ENCODE results near the gene CCDC167. TPM values are rescaled to one million over a fixed set of nuclear protein-coding genes. Genes with fewer than 3 reads are reported as not detected.

The CCDC167 gene
- total RNA-seq, 4 donors from 2014 or later: 16.4 to 77.8 (median 41.6) TPM

DNA sequence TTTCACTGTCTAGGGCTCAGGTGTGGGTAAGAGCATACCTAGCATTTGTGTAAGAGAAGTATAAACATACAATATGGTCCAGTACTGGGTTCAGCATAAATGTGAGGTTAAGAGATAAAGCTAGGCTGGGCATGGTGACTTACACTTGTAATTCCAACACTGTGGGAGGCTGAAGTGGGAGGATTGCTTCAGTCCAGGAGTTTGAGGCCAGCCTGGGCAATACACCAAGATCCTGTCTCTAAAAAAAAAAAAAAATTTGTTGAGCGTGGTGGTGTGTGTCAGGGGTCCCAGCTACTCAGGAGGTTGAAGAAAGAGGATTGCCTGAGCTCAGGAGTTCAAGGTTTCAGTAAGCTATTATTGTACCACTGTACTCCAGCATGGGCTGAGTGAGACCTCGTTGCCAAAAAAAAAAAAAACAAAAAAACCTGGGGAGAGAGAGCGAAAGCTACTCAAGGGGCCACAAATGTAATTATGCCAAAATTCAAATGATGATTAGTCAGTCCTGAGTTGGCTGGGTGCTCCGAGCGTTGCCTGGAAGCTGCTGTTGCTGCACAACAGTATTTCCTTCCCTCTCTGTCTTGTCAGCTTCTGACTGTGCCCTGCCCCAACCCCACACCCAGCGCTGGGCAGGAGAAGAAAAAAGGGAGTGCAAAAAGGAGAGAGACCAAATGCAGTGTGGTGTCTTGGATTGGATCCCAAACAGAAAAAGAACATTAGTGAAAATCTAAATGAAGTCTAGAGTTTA is 42.7 kb downstream of the CCDC167 start:
- Histone ChIP-seq H3K27me3 (no peaks in the 10 kb centered on the region), H3K9me3 (no peaks in the 10 kb centered on the region), H3K4me1 (peaks cover 0 to 21% (median 14%) of the 10 kb centered on the region in 3 donors), H3K36me3 (peaks cover 5 to 98% (median 30%) of the 10 kb centered on the region in 3 donors), H3K27ac (no peak overlapping the region), H3K4me3 (no peak overlapping the region)
- intact Hi-C loops (cut with DNase I): no loop called here
- WGBS, 2 donors: 21 to 42% methylated on average over 6 of the region's 6 CpGs
- no peak for DNase-seq
- TF ChIP-seq POLR2A (IDR thresholded peaks at IDR 0.05) (no peak), CTCF (IDR thresholded peaks at IDR 0.05) (no peak)

DNA sequence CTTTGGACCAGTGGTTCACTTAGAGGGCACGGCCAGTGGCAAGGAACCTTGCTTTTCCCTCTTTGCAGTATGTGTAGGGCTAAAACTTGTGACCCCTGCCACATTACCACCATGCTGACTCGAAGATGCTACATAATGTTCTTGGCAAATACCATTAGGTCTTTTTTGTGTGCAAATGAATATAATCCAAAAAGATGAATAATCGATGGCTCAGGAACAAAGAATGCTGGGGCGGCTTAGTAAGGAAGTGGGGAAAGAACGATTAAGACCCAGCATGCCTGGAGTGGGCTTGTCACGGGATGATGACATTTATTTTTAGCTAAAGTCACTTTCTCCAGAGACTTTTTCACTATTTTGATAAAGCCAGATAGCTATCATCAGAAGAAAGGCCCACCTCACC is 43.6 kb downstream of the CCDC167 start:
- H3K9me3 ChIP-seq: no peaks in the 10 kb centered on the region
- intact Hi-C loops (cut with DNase I): no loop called here
- H3K4me3 ChIP-seq: no peak overlapping the region
- peaks cover 0 to 21% (median 14%) of the 10 kb centered on the region in 3 donors for H3K4me1 ChIP-seq
- no peak for TF ChIP-seq CTCF (IDR thresholded peaks at IDR 0.05)
- no peak for TF ChIP-seq POLR2A (IDR thresholded peaks at IDR 0.05)
- H3K36me3 ChIP-seq: peaks cover 0 to 98% (median 23%) of the 10 kb centered on the region in 3 donors
- H3K27me3 ChIP-seq: no peaks in the 10 kb centered on the region
- no peak overlapping the region for H3K27ac ChIP-seq
- 41 to 47% methylated on average over 5 to 6 of the region's 6 CpGs for WGBS, 2 donors
- DNase-seq: no peak

- Histone ChIP-seq H3K36me3 (peaks cover 0 to 98% (median 16%) of the 10 kb centered on the region in 3 donors), H3K4me3 (no peak overlapping the region), H3K9me3 (no peaks in the 10 kb centered on the region), H3K27me3 (no peaks in the 10 kb centered on the region), H3K27ac (peak overlapping the region in 1 of 4 donors; percentile 31), H3K4me1 (peaks cover 0 to 21% (median 14%) of the 10 kb centered on the region in 3 donors)
- intact Hi-C loops (cut with DNase I): no loop called here
- 71 to 86% methylated on average over 8 of the region's 8 CpGs for WGBS, 2 donors
- TF ChIP-seq CTCF (IDR thresholded peaks at IDR 0.05) (no peak), POLR2A (IDR thresholded peaks at IDR 0.05) (no peak)
- DNase-seq: no peak
These were observed 45.1 kb downstream of the CCDC167 start for GRCh38 chr6:37454420-37455140.

GRCh38 chr6:37452522-37452921 is 47.2 kb downstream of the CCDC167 start:
- Histone ChIP-seq H3K27ac (no peak overlapping the region), H3K4me1 (peaks cover 0 to 19% (median 14%) of the 10 kb centered on the region in 3 donors), H3K9me3 (no peaks in the 10 kb centered on the region), H3K4me3 (no peak overlapping the region), H3K36me3 (peaks cover 0 to 98% (median 3%) of the 10 kb centered on the region in 3 donors), H3K27me3 (no peaks in the 10 kb centered on the region)
- intact Hi-C loops (cut with DNase I): no loop called here
- TF ChIP-seq CTCF (IDR thresholded peaks at IDR 0.05): no peak
- TF ChIP-seq POLR2A (IDR thresholded peaks at IDR 0.05): no peak
- no peak for DNase-seq
- WGBS, 2 donors: 90 to 92% methylated on average over 3 of the region's 3 CpGs

Measured in esophagus squamous epithelium (tissue), 5 donors.